ENCODE data around the gene SRPK3.

SRPK3 gene

DNA sequence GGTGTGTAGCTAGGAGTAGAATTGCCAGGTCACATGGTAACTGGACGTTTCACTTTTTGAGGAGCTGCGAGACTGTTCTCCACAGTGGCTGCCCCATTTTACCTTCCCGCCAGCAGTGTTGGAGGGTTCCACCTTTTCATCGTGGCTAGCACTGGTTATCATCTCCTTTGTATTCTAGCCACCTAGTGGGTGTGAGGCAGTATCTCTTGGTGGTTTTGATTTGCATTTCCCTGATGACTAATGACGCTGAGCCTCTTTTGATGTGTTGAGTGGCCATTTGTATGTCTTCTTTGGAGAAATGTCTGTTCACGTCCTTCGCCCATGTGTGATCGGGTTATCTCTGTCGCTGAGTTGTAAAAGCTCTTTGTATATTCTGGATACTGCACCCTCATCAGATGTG, 45.6 kb upstream of the SRPK3 start:
- Histone ChIP-seq H3K4me3 (no peak overlapping the region), H3K27ac (no peak overlapping the region)
- TF ChIP-seq, protein P1, sequence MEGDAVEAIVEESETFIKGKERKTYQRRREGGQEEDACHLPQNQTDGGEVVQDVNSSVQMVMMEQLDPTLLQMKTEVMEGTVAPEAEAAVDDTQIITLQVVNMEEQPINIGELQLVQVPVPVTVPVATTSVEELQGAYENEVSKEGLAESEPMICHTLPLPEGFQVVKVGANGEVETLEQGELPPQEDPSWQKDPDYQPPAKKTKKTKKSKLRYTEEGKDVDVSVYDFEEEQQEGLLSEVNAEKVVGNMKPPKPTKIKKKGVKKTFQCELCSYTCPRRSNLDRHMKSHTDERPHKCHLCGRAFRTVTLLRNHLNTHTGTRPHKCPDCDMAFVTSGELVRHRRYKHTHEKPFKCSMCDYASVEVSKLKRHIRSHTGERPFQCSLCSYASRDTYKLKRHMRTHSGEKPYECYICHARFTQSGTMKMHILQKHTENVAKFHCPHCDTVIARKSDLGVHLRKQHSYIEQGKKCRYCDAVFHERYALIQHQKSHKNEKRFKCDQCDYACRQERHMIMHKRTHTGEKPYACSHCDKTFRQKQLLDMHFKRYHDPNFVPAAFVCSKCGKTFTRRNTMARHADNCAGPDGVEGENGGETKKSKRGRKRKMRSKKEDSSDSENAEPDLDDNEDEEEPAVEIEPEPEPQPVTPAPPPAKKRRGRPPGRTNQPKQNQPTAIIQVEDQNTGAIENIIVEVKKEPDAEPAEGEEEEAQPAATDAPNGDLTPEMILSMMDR (IDR thresholded peaks at IDR 0.05) = no peak
- no peak for DNase-seq (ENCODE audit: low spot score)

DNA sequence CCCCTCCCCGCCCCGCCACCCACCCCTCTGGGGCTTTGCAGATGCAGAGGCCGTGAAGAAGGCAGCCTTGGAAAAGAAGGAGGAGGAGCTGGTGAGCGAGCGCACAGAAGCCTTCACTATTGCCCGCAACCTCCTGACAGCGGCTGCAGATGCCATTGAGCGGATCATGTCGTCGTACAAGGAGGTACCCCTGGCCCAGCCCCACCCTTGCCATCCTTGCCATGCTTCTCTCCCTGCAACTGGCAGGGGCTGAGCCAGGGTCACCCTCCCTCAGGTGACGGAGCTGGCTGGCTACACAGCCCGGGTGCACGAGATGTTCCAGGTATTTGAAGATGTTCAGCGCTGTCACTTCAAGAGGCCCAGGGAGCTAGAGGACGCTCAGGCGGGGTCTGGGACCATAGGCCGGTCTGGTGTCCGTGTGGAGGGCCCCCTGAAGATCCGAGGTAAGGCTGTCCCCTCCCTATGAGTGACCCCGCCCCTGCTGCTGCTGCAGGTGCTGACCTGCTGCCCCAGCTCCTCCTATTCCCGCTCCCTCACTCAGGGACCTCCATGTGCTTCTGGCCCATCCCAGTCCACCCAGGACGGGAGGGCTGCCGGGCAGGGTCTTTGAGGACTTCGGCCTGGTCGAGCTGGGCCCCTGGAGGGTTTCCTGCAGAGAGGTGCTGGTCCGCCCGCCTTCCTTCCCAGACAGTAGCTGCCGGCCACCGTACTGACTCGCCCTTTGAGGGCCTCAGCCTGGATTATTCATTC, 44.6 kb upstream of the SRPK3 start:
- H3K4me3 ChIP-seq = no peak overlapping the region
- TF ChIP-seq, protein P1 (IDR thresholded peaks at IDR 0.05) = no peak
- DNase-seq (ENCODE audit: low spot score) = no peak

DNA sequence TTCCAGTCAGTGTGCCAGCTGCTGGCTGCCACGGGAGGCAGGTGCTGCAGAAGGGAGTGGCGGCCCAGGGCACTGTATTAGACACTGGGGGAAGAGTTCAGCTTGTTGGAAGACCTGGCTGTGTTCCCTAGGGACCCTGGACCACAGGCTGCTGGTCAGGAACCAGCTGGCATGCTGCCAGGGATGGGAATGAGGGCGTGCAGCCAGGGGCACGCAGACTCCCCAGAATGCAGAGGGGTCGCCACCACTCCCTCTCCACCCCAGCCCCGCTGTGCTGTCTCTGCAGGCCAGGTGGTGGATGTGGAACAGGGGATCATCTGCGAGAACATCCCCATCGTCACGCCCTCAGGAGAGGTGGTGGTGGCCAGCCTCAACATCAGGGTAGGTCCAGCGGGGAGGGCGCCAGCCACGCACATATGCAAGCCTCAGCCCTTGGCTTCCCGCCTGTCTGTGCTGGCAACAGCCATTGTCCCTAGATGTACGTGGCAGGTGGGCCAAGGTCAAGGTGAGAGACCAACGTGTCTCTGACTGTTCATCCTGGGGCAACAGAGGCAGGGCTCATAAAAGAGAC, 43.9 kb upstream of the SRPK3 start:
- no peak overlapping the region for H3K4me3 ChIP-seq
- H3K27ac ChIP-seq = no peak overlapping the region
- DNase-seq (ENCODE audit: low spot score) = no peak
- TF ChIP-seq, protein P1 (IDR thresholded peaks at IDR 0.05) = no peak

More for the DNA sequence above, 44.6 kb upstream of the SRPK3 start:
- no peak overlapping the region for H3K27ac ChIP-seq

DNA sequence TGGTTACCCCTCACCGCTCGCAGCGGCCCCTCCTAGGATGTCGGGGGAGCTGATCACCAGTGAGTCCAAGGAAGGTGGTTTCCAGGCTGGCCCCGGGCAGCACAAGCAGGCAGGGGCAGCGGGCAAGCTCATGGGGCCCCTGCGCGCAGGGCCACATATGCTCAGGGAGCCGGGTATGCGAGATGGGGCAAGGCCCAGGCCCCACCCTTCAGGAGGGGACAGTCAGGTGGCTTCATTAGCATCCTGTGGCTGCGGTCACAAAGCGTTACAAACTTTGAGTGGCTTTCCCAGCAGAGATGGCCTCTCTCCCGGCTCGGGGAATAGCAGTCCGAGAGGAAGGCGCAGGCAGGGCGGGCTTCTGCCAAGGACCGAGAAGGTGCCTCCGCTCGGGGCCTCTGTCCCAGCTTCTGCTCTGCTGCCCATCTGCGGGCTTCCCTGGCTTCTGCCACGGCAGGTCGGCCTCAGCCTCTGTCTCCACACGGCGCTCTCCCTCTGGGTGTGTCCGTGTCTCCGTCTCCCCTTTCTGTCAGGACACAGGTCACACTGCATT, 42.7 kb upstream of the SRPK3 start:
- no peak for DNase-seq (ENCODE audit: low spot score)
- no peak overlapping the region for H3K4me3 ChIP-seq
- H3K27ac ChIP-seq = no peak overlapping the region
- TF ChIP-seq, protein P1 (IDR thresholded peaks at IDR 0.05) = no peak

DNA sequence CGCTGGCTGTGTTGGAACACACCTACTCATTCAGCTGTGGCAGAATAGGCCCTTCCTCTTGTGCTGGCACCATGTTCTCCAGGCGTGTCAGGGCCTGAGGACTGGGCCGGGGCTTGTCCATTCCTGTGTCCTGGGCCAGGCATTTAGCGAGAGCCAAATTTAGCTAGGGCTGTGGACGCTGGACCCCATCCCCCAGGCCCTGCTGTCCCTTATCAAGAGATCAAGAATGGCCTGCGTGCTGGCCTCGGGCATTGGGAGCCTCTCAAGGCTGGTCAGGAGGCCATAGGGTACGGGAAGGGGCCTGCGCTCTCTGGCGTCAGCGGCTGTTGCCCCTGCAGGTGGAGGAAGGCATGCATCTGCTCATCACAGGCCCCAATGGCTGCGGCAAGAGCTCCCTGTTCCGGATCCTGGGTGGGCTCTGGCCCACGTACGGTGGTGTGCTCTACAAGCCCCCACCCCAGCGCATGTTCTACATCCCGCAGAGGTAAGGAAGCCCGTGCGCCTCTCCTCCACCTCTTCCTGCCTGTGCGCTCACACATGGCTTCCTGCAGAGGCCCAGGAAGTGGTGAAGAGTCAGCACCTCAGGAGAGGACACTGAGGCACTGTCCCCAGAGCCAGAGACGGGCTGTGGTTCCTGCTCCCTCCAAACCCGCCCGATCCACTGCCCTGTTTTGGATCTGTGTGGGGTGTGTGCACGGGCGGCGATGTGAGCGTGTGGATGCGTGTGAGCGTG, 40.9 kb upstream of the SRPK3 start:
- DNase-seq (ENCODE audit: low spot score) = no peak
- no peak overlapping the region for H3K4me3 ChIP-seq
- TF ChIP-seq, protein P1 (IDR thresholded peaks at IDR 0.05) = no peak
- H3K27ac ChIP-seq = no peak overlapping the region

DNA sequence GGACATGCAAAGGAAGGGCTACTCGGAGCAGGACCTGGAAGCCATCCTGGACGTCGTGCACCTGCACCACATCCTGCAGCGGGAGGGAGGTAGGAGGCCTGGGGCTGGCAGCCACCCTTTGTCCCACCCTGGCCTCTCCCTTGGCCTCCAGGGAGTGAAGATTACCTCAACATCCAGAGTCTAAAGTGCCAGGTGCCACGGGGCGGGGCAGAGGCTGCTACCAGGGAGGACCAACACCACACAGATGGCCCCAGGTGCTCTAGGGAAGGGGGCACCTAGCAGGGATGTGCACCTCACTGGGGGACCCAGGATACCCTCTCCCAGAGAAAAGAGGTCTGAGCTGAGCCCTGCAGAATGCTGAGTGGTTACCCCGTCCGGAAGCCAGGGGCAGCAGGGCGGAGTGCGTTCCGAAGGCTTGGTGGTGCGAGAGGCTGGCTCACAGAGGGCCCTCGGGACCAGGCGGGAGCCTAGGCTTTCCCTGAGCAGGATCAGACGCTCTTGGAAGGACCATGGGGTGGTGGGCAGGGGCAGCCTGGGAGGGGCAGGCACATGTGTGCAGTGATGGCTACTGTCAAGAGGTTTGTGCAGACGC, 40.1 kb upstream of the SRPK3 start:
- TF ChIP-seq, protein P1 (IDR thresholded peaks at IDR 0.05) = no peak
- Histone ChIP-seq H3K4me3 (no peak overlapping the region), H3K27ac (no peak overlapping the region)
- no peak for DNase-seq (ENCODE audit: low spot score)
